HG02798 (cell line): Measurements from ENCODE around the gene RAB28.
A peak's percentile ranks its signal among the peaks of the same experiment; 100 is the strongest.

ENCODE experiments used
- ATAC-seq: cut with Tn5 transposase; IDR thresholded peaks from one replicate; pipeline ENCODE4 v1.9.1; 2021; ENCODE audit warnings: mild to moderate bottlenecking; ENCODE audit not compliant: unreplicated experiment, poor library complexity

RAB28 gene

GRCh38 chr4:13484122-13484748, at the start of gene RAB28:
TSS of gene RAB28 (minus strand) at chr4:13484340.
- ATAC-seq: peak; percentile 96

GRCh38 chr4:13531625-13531998, 47.5 kb upstream of the RAB28 start:
- ATAC-seq: no peak

GRCh38 chr4:13530823-13531624, 46.9 kb upstream of the RAB28 start:
- no peak for ATAC-seq

- ATAC-seq: no peak
Observed at GRCh38 chr4:13529128-13529919, 45.2 kb upstream of the RAB28 start.

- no peak for ATAC-seq
Observed at GRCh38 chr4:13528821-13529127, 44.6 kb upstream of the RAB28 start.

- peak; percentile 75 for ATAC-seq
Observed at GRCh38 chr4:13527981-13528820, 44.1 kb upstream of the RAB28 start.

GRCh38 chr4:13527192-13527980, 43.2 kb upstream of the RAB28 start:
- peak; percentile 24 for ATAC-seq

- ATAC-seq: no peak
Observed at GRCh38 chr4:13526658-13527057, 42.5 kb upstream of the RAB28 start.

- no peak for ATAC-seq
Observed at GRCh38 chr4:13525606-13526281, 41.6 kb upstream of the RAB28 start.

- ATAC-seq: no peak
Observed at GRCh38 chr4:13524504-13525243, 40.5 kb upstream of the RAB28 start.

- no peak for ATAC-seq
Observed at GRCh38 chr4:13523591-13524503, 39.7 kb upstream of the RAB28 start.

GRCh38 chr4:13523105-13523477, 39.0 kb upstream of the RAB28 start:
- ATAC-seq: no peak

GRCh38 chr4:13522282-13523104, 38.4 kb upstream of the RAB28 start:
- ATAC-seq: no peak

GRCh38 chr4:13521047-13521446, 36.9 kb upstream of the RAB28 start:
- ATAC-seq: no peak

GRCh38 chr4:13516315-13516860, 32.2 kb upstream of the RAB28 start:
- ATAC-seq: no peak

GRCh38 chr4:13515268-13515667, 31.1 kb upstream of the RAB28 start:
- no peak for ATAC-seq
